Lung (tissue), 12 donors: ENCODE results near the gene PPP1R15A. TPM values are rescaled to one million over a fixed set of nuclear protein-coding genes. Genes with fewer than 3 reads are reported as not detected.

ENCODE experiments used
- ATAC-seq: fragments of 200-7000 bp; cut with Tn5 transposase; one replicate; pipeline ENCODE4 v1.9.1; 2020; ENCODE audit warnings: moderate number of reproducible peaks; ENCODE audit not compliant: insufficient read depth, low FRiP score
- DNase-seq, 3 donors: peaks; one replicate each; pipeline ENCODE4 v3.0.0-alpha.2; 2013 to 2017
- H3K27ac ChIP-seq, 2 donors: one replicate each; pipeline ENCODE4 v1.5.1; 2013; ENCODE audit warnings: mild to moderate bottlenecking in 2 of 2, moderate library complexity in 2 of 2, control low read depth in 1 of 2, inconsistent platforms in 1 of 2, low read depth in 1 of 2, low read length in 1 of 2
- H3K27me3 ChIP-seq, 3 donors: one replicate each; pipeline ENCODE4 v1.5.1; 2013; ENCODE audit warnings: low read length in 2 of 3; ENCODE audit not compliant: control insufficient read depth in 3 of 3, insufficient read depth in 3 of 3
- H3K36me3 ChIP-seq, 4 donors: one replicate each; pipeline ENCODE4 v1.5.1; 2013; ENCODE audit warnings: low read length in 4 of 4, mild to moderate bottlenecking in 1 of 4, moderate library complexity in 1 of 4; ENCODE audit not compliant: control insufficient read depth in 4 of 4, insufficient read depth in 4 of 4
- H3K4me1 ChIP-seq, 5 donors: one replicate each; pipeline ENCODE4 v1.5.1; 2013; ENCODE audit warnings: low read length in 5 of 5, mild to moderate bottlenecking in 2 of 5, moderate library complexity in 1 of 5; ENCODE audit not compliant: control insufficient read depth in 5 of 5, insufficient read depth in 5 of 5
- H3K4me3 ChIP-seq: one replicate; pipeline ENCODE4 v1.5.1; 2013; ENCODE audit warnings: mild to moderate bottlenecking, control low read depth, moderate library complexity
- H3K9ac ChIP-seq, 2 donors: one replicate each; pipeline ENCODE4 v1.5.1; 2013; ENCODE audit warnings: low read length in 2 of 2, control low read depth in 1 of 2; ENCODE audit not compliant: insufficient read depth in 1 of 2
- H3K9me3 ChIP-seq, 4 donors: one replicate each; pipeline ENCODE4 v1.5.1; 2013; ENCODE audit warnings: low read length in 3 of 4, mild to moderate bottlenecking in 1 of 4, moderate library complexity in 1 of 4; ENCODE audit not compliant: control insufficient read depth in 4 of 4, insufficient read depth in 3 of 4
- CTCF ChIP-seq: IDR thresholded peaks from 2 replicates; pipeline ENCODE4 v1.5.1; 2012; ENCODE audit warnings: mild to moderate bottlenecking; ENCODE audit errors: control extremely low read depth, extremely low read depth
- WGBS, 2 donors: extraction: QIAGEN DNeasy Blood & Tissue Kit; methylation state at CpG; one replicate each; pipeline ENCODE4 v1.1.7; 2013; 5-methylcytosine and 5-hydroxymethylcytosine counted together
- polyA plus RNA-seq, 2 donors: library from polyadenylated mRNA; stranded (reverse); fragments of 200-250 nt; gene quantifications; one replicate each; pipeline ENCODE4 v1.2.1, GENCODE V29; 2013
- total RNA-seq, 2 donors: library from RNA; depleted of rRNA in 1 of 2; stranded (reverse); fragments of >200 nt in 1 of 2; gene quantifications; one replicate each; pipeline ENCODE4 v1.2.1, GENCODE V29; 2014 to 2021
- donor health status: control.
- donor health status: control.
- donor health status: Bipolar disorder and iron deficiency.
- donor health status: healthy.
- donor health status: DM: yes; HTN: yes; CAD: no.

Gene PPP1R15A
- total and polyA plus RNA-seq, 4 donors: 101 to 208 (median 153) TPM

- ATAC-seq: no peak
Observed at GRCh38 chr19:48921721-48922500, 49.7 kb downstream of the PPP1R15A start.

DNA sequence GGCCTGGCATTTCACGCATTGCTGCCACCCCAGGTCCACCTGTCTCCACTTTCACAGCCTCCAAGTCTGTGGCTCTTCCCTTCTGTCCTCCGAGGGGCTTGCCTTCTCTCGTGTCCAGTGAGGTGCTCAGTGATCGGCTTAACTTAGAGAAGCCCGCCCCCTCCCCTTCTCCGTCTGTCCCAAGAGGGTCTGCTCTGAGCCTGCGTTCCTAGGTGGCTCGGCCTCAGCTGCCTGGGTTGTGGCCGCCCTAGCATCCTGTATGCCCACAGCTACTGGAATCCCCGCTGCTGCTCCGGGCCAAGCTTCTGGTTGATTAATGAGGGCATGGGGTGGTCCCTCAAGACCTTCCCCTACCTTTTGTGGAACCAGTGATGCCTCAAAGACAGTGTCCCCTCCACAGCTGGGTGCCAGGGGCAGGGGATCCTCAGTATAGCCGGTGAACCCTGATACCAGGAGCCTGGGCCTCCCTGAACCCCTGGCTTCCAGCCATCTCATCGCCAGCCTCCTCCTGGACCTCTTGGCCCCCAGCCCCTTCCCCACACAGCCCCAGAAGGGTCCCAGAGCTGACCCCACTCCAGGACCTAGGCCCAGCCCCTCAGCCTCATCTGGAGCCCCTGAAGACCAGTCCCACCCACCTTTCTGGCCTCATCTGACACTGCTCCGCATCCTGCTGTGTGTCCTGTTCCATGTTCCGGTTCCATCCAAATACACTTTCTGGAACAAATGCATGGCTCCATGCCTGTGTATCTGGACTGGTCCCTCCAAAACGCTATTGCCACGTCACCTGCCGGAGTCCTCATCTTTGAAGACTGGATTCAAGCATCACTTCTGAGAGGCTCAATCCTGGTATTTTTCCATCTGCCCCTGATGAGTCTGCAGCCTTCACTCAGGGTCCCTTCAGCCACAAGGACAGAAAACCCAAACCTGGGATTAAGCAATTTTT lies 50.6 kb downstream of the PPP1R15A start:
- no peak for TF ChIP-seq CTCF
- Histone ChIP-seq H3K27me3 (no peaks in the 10 kb centered on the region), H3K36me3 (peaks cover 15 to 41% (median 16%) of the 10 kb centered on the region in 4 donors), H3K27ac (no peak overlapping the region), H3K4me1 (peaks cover 0 to 3% (median 0%) of the 10 kb centered on the region in 5 donors), H3K4me3 (no peak overlapping the region), H3K9me3 (no peaks in the 10 kb centered on the region), H3K9ac (no peak overlapping the region)
- ATAC-seq (no peak), DNase-seq (no peak)
- 90 to 92% methylated on average over 18 of the region's 18 CpGs for WGBS, 2 donors

More at GRCh38 chr19:48921721-48922500, 49.7 kb downstream of the PPP1R15A start:
- no peaks in the 10 kb centered on the region for H3K9me3 ChIP-seq
- no peak for DNase-seq
- H3K27ac ChIP-seq: no peak overlapping the region
- H3K4me1 ChIP-seq: peaks cover 0 to under 1% (median 0%) of the 10 kb centered on the region in 5 donors
- H3K36me3 ChIP-seq: peaks cover 15 to 41% (median 16%) of the 10 kb centered on the region in 4 donors
- H3K9ac ChIP-seq: no peak overlapping the region
- no peak for TF ChIP-seq CTCF
- H3K4me3 ChIP-seq: no peak overlapping the region
- WGBS, 2 donors: 95 to 98% methylated on average over 12 of the region's 12 CpGs
- H3K27me3 ChIP-seq: no peaks in the 10 kb centered on the region

- no peak for DNase-seq
- ATAC-seq: no peak
- no peak overlapping the region for H3K9ac ChIP-seq
Observed at GRCh38 chr19:48925240-48925843, 53.1 kb downstream of the PPP1R15A start.

More at GRCh38 chr19:48925240-48925843, 53.1 kb downstream of the PPP1R15A start:
- no peak for TF ChIP-seq CTCF
- no peaks in the 10 kb centered on the region for H3K9me3 ChIP-seq
- H3K4me3 ChIP-seq: no peak overlapping the region
- no peaks in the 10 kb centered on the region for H3K27me3 ChIP-seq
- H3K36me3 ChIP-seq: peaks cover 2 to 29% (median 10%) of the 10 kb centered on the region in 4 donors
- H3K4me1 ChIP-seq: peaks cover 0 to 3% (median 0%) of the 10 kb centered on the region in 5 donors
- H3K27ac ChIP-seq: no peak overlapping the region
- 71 to 78% methylated on average over 11 of the region's 11 CpGs for WGBS, 2 donors

Other genes with a start within 250 kb of the PPP1R15A start
Only the 30 nearest of the 32 such genes appear.
- 10 to 100 TPM in 1 of 2 donors, 1 to 10 TPM in 1; 9.4 to 10.3 TPM for gene DBP, start 235.0 kb upstream of the PPP1R15A start, total RNA-seq
- gene DBP, start 235.0 kb upstream of the PPP1R15A start, polyA plus RNA-seq: 10 to 100 TPM in 1 of 2 donors, 1 to 10 TPM in 1; 6.8 to 16.8 TPM
- 1 to 10 TPM in 1 of 2 donors, under 1 TPM in 1; 0.88 to 5.4 TPM for gene CA11, start 226.2 kb upstream of the PPP1R15A start, total RNA-seq
- 10 to 100 TPM in 1 of 2 donors, 1 to 10 TPM in 1; 4.8 to 13.0 TPM for gene CA11, start 226.2 kb upstream of the PPP1R15A start, polyA plus RNA-seq
- gene NTN5, start 199.4 kb upstream of the PPP1R15A start, total RNA-seq: under 1 TPM; 0.26 to 0.28 TPM
- under 1 TPM; 0.11 to 0.28 TPM for gene NTN5, start 199.4 kb upstream of the PPP1R15A start, polyA plus RNA-seq
- gene FUT2, start 176.4 kb upstream of the PPP1R15A start, total RNA-seq: 1 to 10 TPM in 1 of 2 donors, under 1 TPM in 1; 0.40 to 5.6 TPM
- gene FUT2, start 176.4 kb upstream of the PPP1R15A start, polyA plus RNA-seq: 1 to 10 TPM; 4.4 to 6.5 TPM
- 1 to 10 TPM; 1.3 to 1.5 TPM for gene MAMSTR, start 152.7 kb upstream of the PPP1R15A start, total RNA-seq
- 1 to 10 TPM in 1 of 2 donors, under 1 TPM in 1; 0.48 to 1.2 TPM for gene MAMSTR, start 152.7 kb upstream of the PPP1R15A start, polyA plus RNA-seq
- 10 to 100 TPM; 26.2 to 32.8 TPM for gene RASIP1, start 131.8 kb upstream of the PPP1R15A start, total RNA-seq
- gene RASIP1, start 131.8 kb upstream of the PPP1R15A start, polyA plus RNA-seq: 10 to 100 TPM; 24.7 to 37.9 TPM
- gene IZUMO1, start 125.5 kb upstream of the PPP1R15A start, total RNA-seq: 1 to 10 TPM; 1.2 to 3.1 TPM
- gene IZUMO1, start 125.5 kb upstream of the PPP1R15A start, polyA plus RNA-seq: 1 to 10 TPM in 1 of 2 donors, under 1 TPM in 1; 0.97 to 2.4 TPM
- gene FUT1, start 119.8 kb upstream of the PPP1R15A start, total RNA-seq: 10 to 100 TPM in 1 of 2 donors, 1 to 10 TPM in 1; 5.1 to 12.4 TPM
- gene FUT1, start 119.8 kb upstream of the PPP1R15A start, polyA plus RNA-seq: 1 to 10 TPM; 5.5 to 8.6 TPM
- not detected for gene FGF21, start 116.9 kb upstream of the PPP1R15A start, total RNA-seq
- not detected for gene FGF21, start 116.9 kb upstream of the PPP1R15A start, polyA plus RNA-seq
- 10 to 100 TPM; 36.5 to 93.7 TPM for gene BCAT2, start 61.4 kb upstream of the PPP1R15A start, total RNA-seq
- gene BCAT2, start 61.4 kb upstream of the PPP1R15A start, polyA plus RNA-seq: 10 to 100 TPM; 63.9 to 72.7 TPM
- 10 to 100 TPM; 12.8 to 17.9 TPM for gene HSD17B14, start 35.9 kb upstream of the PPP1R15A start, total RNA-seq
- gene HSD17B14, start 35.9 kb upstream of the PPP1R15A start, polyA plus RNA-seq: 10 to 100 TPM in 1 of 2 donors, 1 to 10 TPM in 1; 9.0 to 39.1 TPM
- gene PLEKHA4, start 3.8 kb upstream of the PPP1R15A start, total RNA-seq: 10 to 100 TPM in 1 of 2 donors, 1 to 10 TPM in 1; 8.4 to 57.7 TPM
- gene PLEKHA4, start 3.8 kb upstream of the PPP1R15A start, polyA plus RNA-seq: 10 to 100 TPM; 19.3 to 22.0 TPM
- under 1 TPM; 0.31 to 0.54 TPM for gene TULP2, start 26.3 kb downstream of the PPP1R15A start, total RNA-seq
- gene TULP2, start 26.3 kb downstream of the PPP1R15A start, polyA plus RNA-seq: under 1 TPM; 0.13 to 0.20 TPM
- 100 to 1,000 TPM; 214 to 346 TPM for gene NUCB1, start 27.9 kb downstream of the PPP1R15A start, total RNA-seq
- gene NUCB1, start 27.9 kb downstream of the PPP1R15A start, polyA plus RNA-seq: 100 to 1,000 TPM; 362 to 367 TPM
- 1 to 10 TPM in 1 of 2 donors, under 1 TPM in 1; 0.51 to 2.8 TPM for gene DHDH, start 61.3 kb downstream of the PPP1R15A start, total RNA-seq
- gene DHDH, start 61.3 kb downstream of the PPP1R15A start, polyA plus RNA-seq: 1 to 10 TPM in 1 of 2 donors, under 1 TPM in 1; 1.00 to 6.0 TPM
- 100 to 1,000 TPM in 1 of 2 donors, 10 to 100 TPM in 1; 25.9 to 109 TPM for gene BAX, start 82.5 kb downstream of the PPP1R15A start, total RNA-seq
- gene BAX, start 82.5 kb downstream of the PPP1R15A start, polyA plus RNA-seq: 100 to 1,000 TPM in 1 of 2 donors, 10 to 100 TPM in 1; 99.0 to 121 TPM
- gene FTL, start 92.9 kb downstream of the PPP1R15A start, total RNA-seq: 1,000 to 10,000 TPM; 2,880 to 6,540 TPM
- gene FTL, start 92.9 kb downstream of the PPP1R15A start, polyA plus RNA-seq: over 10,000 TPM; 17,775 to 22,369 TPM
- gene GYS1, start 120.9 kb downstream of the PPP1R15A start, total RNA-seq: 10 to 100 TPM; 34.1 to 49.7 TPM
- 10 to 100 TPM; 22.7 to 29.7 TPM for gene GYS1, start 120.9 kb downstream of the PPP1R15A start, polyA plus RNA-seq
- gene RUVBL2, start 121.5 kb downstream of the PPP1R15A start, total RNA-seq: 100 to 1,000 TPM in 1 of 2 donors, 10 to 100 TPM in 1; 85.6 to 108 TPM
- gene RUVBL2, start 121.5 kb downstream of the PPP1R15A start, polyA plus RNA-seq: 100 to 1,000 TPM in 1 of 2 donors, 10 to 100 TPM in 1; 80.7 to 112 TPM
- under 1 TPM in 1 of 2 donors, not detected in 1; 0.74 TPM for gene LHB, start 144.7 kb downstream of the PPP1R15A start, total RNA-seq
- under 1 TPM; 0.32 to 0.67 TPM for gene LHB, start 144.7 kb downstream of the PPP1R15A start, polyA plus RNA-seq
- not detected for gene CGB3, start 151.9 kb downstream of the PPP1R15A start, total RNA-seq
- not detected for gene CGB3, start 151.9 kb downstream of the PPP1R15A start, polyA plus RNA-seq
- under 1 TPM in 1 of 2 donors, not detected in 1; 0.58 TPM for gene CGB2, start 159.5 kb downstream of the PPP1R15A start, total RNA-seq
- not detected for gene CGB2, start 159.5 kb downstream of the PPP1R15A start, polyA plus RNA-seq
- not detected for gene CGB1, start 164.5 kb downstream of the PPP1R15A start, total RNA-seq
- gene CGB1, start 164.5 kb downstream of the PPP1R15A start, polyA plus RNA-seq: not detected
- gene CGB5, start 171.4 kb downstream of the PPP1R15A start, total RNA-seq: not detected
- not detected for gene CGB5, start 171.4 kb downstream of the PPP1R15A start, polyA plus RNA-seq
- gene CGB8, start 176.7 kb downstream of the PPP1R15A start, total RNA-seq: not detected
- not detected for gene CGB8, start 176.7 kb downstream of the PPP1R15A start, polyA plus RNA-seq
- under 1 TPM; 0.11 to 0.21 TPM for gene CGB7, start 185.3 kb downstream of the PPP1R15A start, total RNA-seq
- under 1 TPM; 0.29 to 0.57 TPM for gene CGB7, start 185.3 kb downstream of the PPP1R15A start, polyA plus RNA-seq
- 1 to 10 TPM; 2.1 to 2.9 TPM for gene NTF4, start 192.4 kb downstream of the PPP1R15A start, total RNA-seq
- gene NTF4, start 192.4 kb downstream of the PPP1R15A start, polyA plus RNA-seq: 1 to 10 TPM; 2.8 to 5.2 TPM
- gene KCNA7, start 200.3 kb downstream of the PPP1R15A start, total RNA-seq: not detected
- gene KCNA7, start 200.3 kb downstream of the PPP1R15A start, polyA plus RNA-seq: not detected
- gene SNRNP70, start 213.0 kb downstream of the PPP1R15A start, total RNA-seq: 100 to 1,000 TPM; 168 to 251 TPM
- gene SNRNP70, start 213.0 kb downstream of the PPP1R15A start, polyA plus RNA-seq: 100 to 1,000 TPM; 143 to 191 TPM
- gene LIN7B, start 241.9 kb downstream of the PPP1R15A start, total RNA-seq: 1 to 10 TPM; 6.6 to 7.8 TPM
- gene LIN7B, start 241.9 kb downstream of the PPP1R15A start, polyA plus RNA-seq: 10 to 100 TPM in 1 of 2 donors, 1 to 10 TPM in 1; 6.4 to 12.4 TPM